Type B pancreatic cell (in vitro differentiated cells): ENCODE measurements around the gene UGT1A4. TPM values are rescaled to one million over a fixed set of nuclear protein-coding genes. Genes with fewer than 3 reads are reported as not detected.

ENCODE experiments used
- DNase-seq: peaks from one replicate; pipeline ENCODE4 v3.0.0; 2021; ENCODE audit warnings: mixed read lengths; ENCODE audit not compliant: unreplicated experiment; ENCODE audit errors: extremely low spot score
- H3K27ac Mint-ChIP-seq: 2 replicates; pipeline ENCODE4 v1.8.0; 2021; ENCODE audit warnings: mild to moderate bottlenecking, mixed read lengths
- H3K27me3 Mint-ChIP-seq: 2 replicates; pipeline ENCODE4 v1.8.0; 2021; ENCODE audit warnings: mixed read lengths
- H3K36me3 Mint-ChIP-seq: 2 replicates; pipeline ENCODE4 v1.8.0; 2021; ENCODE audit warnings: mixed read lengths
- H3K4me1 Mint-ChIP-seq: one replicate; pipeline ENCODE4 v1.8.0; 2021; ENCODE audit warnings: mixed read lengths; ENCODE audit not compliant: unreplicated experiment
- H3K4me3 Mint-ChIP-seq: 2 replicates; pipeline ENCODE4 v1.8.0; 2021; ENCODE audit warnings: mild to moderate bottlenecking, mixed read lengths
- H3K9me3 Mint-ChIP-seq: 2 replicates; pipeline ENCODE4 v1.8.0; 2021; ENCODE audit warnings: mixed read lengths
- CTCF ChIP-seq: fragments of 200-600 bp; sonication (generic); conservative IDR thresholded peaks from 2 replicates; pipeline ENCODE4 v1.5.0; 2021; ENCODE audit warnings: antibody characterized with exemption, mild to moderate bottlenecking
- total RNA-seq: library from RNA; stranded (reverse); gene quantifications from 2 replicates; pipeline ENCODE4 v1.2.1, GENCODE V29; 2021; ENCODE audit warnings: low replicate concordance

The UGT1A4 gene
- total RNA-seq, 1 donor from 2014 or later, result not detected

- Mint-ChIP-seq H3K36me3 (no peaks in the 10 kb centered on the region), H3K4me3 (no peak overlapping the region), H3K27me3 (peaks cover 8% of the 10 kb centered on the region), H3K9me3 (no peaks in the 10 kb centered on the region), H3K4me1 (no peaks in the 10 kb centered on the region), H3K27ac (no peak overlapping the region)
- DNase-seq, result no peak
- no peak for TF ChIP-seq CTCF
These were observed 72.8 kb downstream of the UGT1A4 start for GRCh38 chr2:233791151-233791882.

GRCh38 chr2:233791883-233792329 lies 73.4 kb downstream of the UGT1A4 start:
- no peak for TF ChIP-seq CTCF
- no peak for DNase-seq
- Mint-ChIP-seq H3K27me3 (peaks cover 8% of the 10 kb centered on the region), H3K27ac (no peak overlapping the region), H3K4me3 (no peak overlapping the region), H3K36me3 (no peaks in the 10 kb centered on the region), H3K9me3 (no peaks in the 10 kb centered on the region), H3K4me1 (no peaks in the 10 kb centered on the region)

GRCh38 chr2:233792720-233793119 lies 74.2 kb downstream of the UGT1A4 start:
- H3K27ac Mint-ChIP-seq, result no peak overlapping the region
- H3K4me3 Mint-ChIP-seq, result no peak overlapping the region
- no peaks in the 10 kb centered on the region for H3K9me3 Mint-ChIP-seq
- TF ChIP-seq CTCF, result no peak
- peaks cover 8% of the 10 kb centered on the region for H3K27me3 Mint-ChIP-seq
- no peaks in the 10 kb centered on the region for H3K4me1 Mint-ChIP-seq
- no peak for DNase-seq
- no peaks in the 10 kb centered on the region for H3K36me3 Mint-ChIP-seq

- no peak for DNase-seq
- Mint-ChIP-seq H3K27ac (no peak overlapping the region), H3K9me3 (no peaks in the 10 kb centered on the region), H3K4me1 (no peaks in the 10 kb centered on the region), H3K36me3 (no peaks in the 10 kb centered on the region), H3K27me3 (peaks cover 8% of the 10 kb centered on the region), H3K4me3 (no peak overlapping the region)
- no peak for TF ChIP-seq CTCF
These were observed 75.1 kb downstream of the UGT1A4 start for GRCh38 chr2:233793465-233794127.

GRCh38 chr2:233794128-233794658 lies 75.7 kb downstream of the UGT1A4 start:
- no peaks in the 10 kb centered on the region for H3K4me1 Mint-ChIP-seq
- H3K4me3 Mint-ChIP-seq, result no peak overlapping the region
- H3K27ac Mint-ChIP-seq, result no peak overlapping the region
- no peak for TF ChIP-seq CTCF
- no peaks in the 10 kb centered on the region for H3K9me3 Mint-ChIP-seq
- no peak for DNase-seq
- H3K36me3 Mint-ChIP-seq, result no peaks in the 10 kb centered on the region
- peaks cover 8% of the 10 kb centered on the region for H3K27me3 Mint-ChIP-seq
